Activated CD8-positive, alpha-beta T cell treated with anti-CD3 and anti-CD28 coated beads for 36 hours (primary cell): ENCODE measurements around the gene KLHL35. TPM values are rescaled to one million over a fixed set of nuclear protein-coding genes. Genes with fewer than 3 reads are reported as not detected.

Source experiments
- ATAC-seq: fragments of 200-7000 bp; cut with Tn5 transposase; one replicate; pipeline ENCODE4 v1.10.0; 2021; ENCODE audit warnings: mild to moderate bottlenecking, moderate library complexity
- CTCF ChIA-PET: fragments of 350-600 bp; sonication (Branson Sonifier 250); formaldehyde crosslinking; loops from one replicate; lab custom pipeline; 2021; ENCODE audit warnings: antibody characterized with exemption; lab: Charles Lee
- POLR2A ChIA-PET: fragments of 350-600 bp; sonication (Branson Sonifier 250); formaldehyde crosslinking; loops from one replicate; lab custom pipeline; 2021; ENCODE audit warnings: antibody characterized with exemption; lab: Charles Lee
- DNase-seq: peaks from one replicate; pipeline ENCODE4 v3.0.0-alpha.2; 2020
- H3K27ac Mint-ChIP-seq: one replicate; pipeline ENCODE4 v1.8.0; 2021; ENCODE audit warnings: mild to moderate bottlenecking, mixed read lengths
- H3K27me3 Mint-ChIP-seq: one replicate; pipeline ENCODE4 v1.8.0; 2021; ENCODE audit warnings: mixed read lengths
- H3K36me3 Mint-ChIP-seq: one replicate; pipeline ENCODE4 v1.8.0; 2021; ENCODE audit warnings: low read depth, mixed read lengths
- H3K4me1 Mint-ChIP-seq: one replicate; pipeline ENCODE4 v1.8.0; 2021; ENCODE audit warnings: low read depth, mixed read lengths
- H3K4me3 Mint-ChIP-seq: one replicate; pipeline ENCODE4 v1.8.0; 2021; ENCODE audit warnings: mild to moderate bottlenecking, moderate library complexity, mixed read lengths
- H3K9me3 Mint-ChIP-seq: one replicate; pipeline ENCODE4 v1.8.0; 2021; ENCODE audit warnings: mixed read lengths
- CTCF ChIP-seq: fragments of 200-600 bp; IDR thresholded peaks from one replicate; pipeline ENCODE4 v1.8.0; 2022; ENCODE audit warnings: antibody characterized with exemption, mild to moderate bottlenecking
- intact Hi-C: fragments of 100-400 bp; cut with micrococcal nuclease; formaldehyde crosslinking; loops from one replicate; pipeline ENCODE4 v1.10.0; 2022
- total RNA-seq, 2 experiments: library from RNA; stranded (reverse); gene quantifications; one replicate each; pipeline ENCODE4 v1.2.3, GENCODE V29; 2021

KLHL35 gene
- total RNA-seq, 2 experiments from 2014 or later, result 0.16 to 0.77 TPM

- intact Hi-C loops, result no loop called here
- Mint-ChIP-seq H3K4me3 (no peak overlapping the region), H3K36me3 (peaks cover 3% of the 10 kb centered on the region), H3K27ac (no peak overlapping the region), H3K4me1 (peaks cover 11% of the 10 kb centered on the region), H3K9me3 (peaks cover 5% of the 10 kb centered on the region), H3K27me3 (peaks cover 35% of the 10 kb centered on the region)
- ATAC-seq (no peak), DNase-seq (no peak)
- ChIA-PET POLR2A (interaction anchor here (0.8 to 1.3 kb wide), 2 partner anchors 11 to 27 kb away, joined by 3 read pairs; no protein-coding TSS in a partner anchor), CTCF (interaction anchor here (1.1 to 3.6 kb wide), 4 partner anchors 8 to 98 kb away, joined by 3 to 16 read pairs (median 6); partner anchors contain the start of gene GDPD5)
- TF ChIP-seq CTCF, result no peak
Observed at GRCh38 chr11:75434051-75434450, 1.0 kb upstream of the KLHL35 start.

- Mint-ChIP-seq H3K9me3 (peaks cover 6% of the 10 kb centered on the region), H3K4me3 (no peak overlapping the region), H3K4me1 (peaks cover 13% of the 10 kb centered on the region), H3K27me3 (peaks cover 39% of the 10 kb centered on the region), H3K36me3 (peaks cover 3% of the 10 kb centered on the region), H3K27ac (no peak overlapping the region)
- no peak for TF ChIP-seq CTCF
- ATAC-seq, result no peak
- no peak for DNase-seq
- intact Hi-C loops, result no loop called here
- CTCF ChIA-PET, result interaction anchor here (1.1 to 3.6 kb wide), 4 partner anchors 8 to 98 kb away, joined by 3 to 16 read pairs (median 6); partner anchors contain the start of gene GDPD5
- POLR2A ChIA-PET, result interaction anchor here (0.8 kb wide), 1 partner anchor 27 kb away, joined by 3 read pairs; no protein-coding TSS in a partner anchor
Observed at GRCh38 chr11:75433443-75433842, 440 bp upstream of the KLHL35 start.

- intact Hi-C loops, result no loop called here
- no peak for TF ChIP-seq CTCF
- ATAC-seq (no peak), DNase-seq (no peak)
- H3K27me3 Mint-ChIP-seq, result peaks cover 41% of the 10 kb centered on the region
- H3K36me3 Mint-ChIP-seq, result peaks cover 3% of the 10 kb centered on the region
- H3K4me1 Mint-ChIP-seq, result peaks cover 13% of the 10 kb centered on the region
- CTCF ChIA-PET, result interaction anchor here (1.1 to 1.6 kb wide), 2 partner anchors 13 to 100 kb away, joined by 4 to 10 read pairs; no protein-coding TSS in a partner anchor
- peaks cover 6% of the 10 kb centered on the region for H3K9me3 Mint-ChIP-seq
- no peak overlapping the region for H3K27ac Mint-ChIP-seq
- POLR2A ChIA-PET, result interaction anchor here (1.0 to 1.6 kb wide), 4 partner anchors 19 to 32 kb away, joined by 3 to 5 read pairs (median 4); partner anchors contain the start of gene RPS3
- H3K4me3 Mint-ChIP-seq, result no peak overlapping the region
Observed at GRCh38 chr11:75431533-75432525, 1.2 kb downstream of the KLHL35 start.

DNA sequence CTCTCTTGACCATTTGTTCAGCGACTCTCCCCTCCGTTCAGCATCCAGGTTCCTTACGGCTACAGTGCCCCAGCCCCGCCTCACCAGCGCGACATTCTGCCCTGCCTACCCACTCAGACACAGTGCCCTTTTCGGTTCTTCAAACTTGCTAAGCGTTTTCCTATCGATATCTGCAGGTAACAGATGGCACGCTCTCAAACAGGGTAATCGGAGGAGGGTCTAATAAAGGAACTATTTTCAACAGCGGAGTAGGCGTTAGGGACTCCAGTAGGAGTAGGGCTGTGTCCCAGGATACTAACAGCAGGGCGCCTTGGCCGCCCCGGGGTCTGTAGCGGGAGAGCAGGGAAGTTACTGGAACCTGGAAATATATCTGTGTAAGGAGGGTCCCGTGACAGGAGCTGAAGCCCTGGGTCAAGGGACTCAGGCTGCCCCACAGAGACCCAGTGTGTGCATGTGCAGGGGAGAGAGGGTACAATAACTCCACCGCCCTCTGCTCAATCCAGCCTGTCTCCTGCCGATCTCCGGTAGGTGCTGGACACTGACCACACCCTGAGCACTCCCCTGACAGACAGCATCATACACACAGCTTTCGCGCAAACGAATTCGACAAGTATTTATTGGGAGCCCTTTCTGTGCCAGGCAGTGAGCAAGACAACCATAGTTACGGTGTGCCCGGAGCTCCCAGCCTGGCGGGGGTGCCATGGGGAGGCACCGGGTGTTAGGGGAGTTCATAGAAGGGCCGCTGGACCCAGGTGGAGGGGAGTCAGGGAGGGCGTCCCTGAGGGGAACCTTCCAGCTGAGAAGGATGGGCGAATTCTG is 2.1 kb downstream of the KLHL35 start:
- Mint-ChIP-seq H3K27me3 (peaks cover 41% of the 10 kb centered on the region), H3K36me3 (peaks cover 3% of the 10 kb centered on the region), H3K4me1 (peaks cover 13% of the 10 kb centered on the region), H3K9me3 (peaks cover 6% of the 10 kb centered on the region), H3K27ac (peak overlapping the region; percentile 50), H3K4me3 (peak overlapping the region; percentile 67)
- TF ChIP-seq CTCF, result no peak
- intact Hi-C loops, result no loop called here
- ATAC-seq, result peak; percentile 7
- POLR2A ChIA-PET, result interaction anchor here (1.0 to 2.4 kb wide), 3 partner anchors 10 to 31 kb away, joined by 6 to 10 read pairs (median 9); partner anchors contain the start of gene RPS3
- DNase-seq, result no peak
- CTCF ChIA-PET, result interaction anchor here (1.1 to 2.5 kb wide), 4 partner anchors 14 to 151 kb away, joined by 3 to 10 read pairs (median 7); no protein-coding TSS in a partner anchor
